Measurements from ENCODE around the gene NELL1.
"Not testable (repeated sequence)": the region's sequence is repeated elsewhere in the genome, so short reads cannot be mapped to it uniquely, and the experiment has no call there.

Gene NELL1

GRCh38 chr11:21264125-21264524 is 594.7 kb downstream of the NELL1 start:
- Mint-ChIP-seq H3K4me1 (no peaks in the 10 kb centered on the region), H3K9me3 (peaks cover 0 to 4% of the 10 kb centered on the region in 2 donors), H3K27me3 (no peaks in the 10 kb centered on the region), H3K36me3 (no peaks in the 10 kb centered on the region), H3K27ac (no peak overlapping the region), H3K4me3 (no peak overlapping the region)
- ATAC-seq (replicated peaks) (no peak), DNase-seq (no peak)

- no peak for ATAC-seq (replicated peaks)
- Mint-ChIP-seq H3K36me3 (no peaks in the 10 kb centered on the region), H3K9me3 (peaks cover 0 to 8% of the 10 kb centered on the region in 2 donors), H3K4me3 (no peak overlapping the region), H3K27me3 (no peaks in the 10 kb centered on the region), H3K4me1 (no peaks in the 10 kb centered on the region), H3K27ac (no peak overlapping the region)
- DNase-seq, result no peak
Observed at GRCh38 chr11:21268036-21268435, 598.6 kb downstream of the NELL1 start.

- H3K27me3 Mint-ChIP-seq; H3K4me3 Mint-ChIP-seq; DNase-seq; H3K36me3 Mint-ChIP-seq; H3K27ac Mint-ChIP-seq; ATAC-seq (replicated peaks); H3K4me1 Mint-ChIP-seq: not testable (repeated sequence)
- peaks cover 9 to 14% of the 10 kb centered on the region in 2 donors for H3K9me3 Mint-ChIP-seq
Observed at GRCh38 chr11:21272139-21272538, 602.8 kb downstream of the NELL1 start.

GRCh38 chr11:21278840-21279239 is 609.5 kb downstream of the NELL1 start:
- ATAC-seq (replicated peaks) (no peak), DNase-seq (no peak)
- no peak overlapping the region for H3K27ac Mint-ChIP-seq
- H3K27me3 Mint-ChIP-seq, result no peaks in the 10 kb centered on the region
- H3K4me3 Mint-ChIP-seq, result no peak overlapping the region
- H3K4me1 Mint-ChIP-seq, result no peaks in the 10 kb centered on the region
- no peaks in the 10 kb centered on the region for H3K36me3 Mint-ChIP-seq
- H3K9me3 Mint-ChIP-seq, result peaks cover 6 to 21% of the 10 kb centered on the region in 2 donors

- no peak overlapping the region for H3K4me3 Mint-ChIP-seq
- no peaks in the 10 kb centered on the region for H3K27me3 Mint-ChIP-seq
- H3K9me3 Mint-ChIP-seq, result peaks cover 3 to 4% of the 10 kb centered on the region in 2 donors
- DNase-seq (no peak), ATAC-seq (replicated peaks) (no peak)
- H3K4me1 Mint-ChIP-seq, result no peaks in the 10 kb centered on the region
- H3K27ac Mint-ChIP-seq, result no peak overlapping the region
- H3K36me3 Mint-ChIP-seq, result no peaks in the 10 kb centered on the region
Observed at GRCh38 chr11:21285104-21285503, 615.7 kb downstream of the NELL1 start.

- no peaks in the 10 kb centered on the region for H3K36me3 Mint-ChIP-seq
- peaks cover 7 to 18% of the 10 kb centered on the region in 2 donors for H3K9me3 Mint-ChIP-seq
- H3K4me3 Mint-ChIP-seq, result no peak overlapping the region
- H3K4me1 Mint-ChIP-seq, result no peaks in the 10 kb centered on the region
- no peak overlapping the region for H3K27ac Mint-ChIP-seq
- H3K27me3 Mint-ChIP-seq, result no peaks in the 10 kb centered on the region
- no peak for ATAC-seq (replicated peaks)
- no peak for DNase-seq
Observed at GRCh38 chr11:21289686-21290085, 620.3 kb downstream of the NELL1 start.

GRCh38 chr11:21295508-21295907 is 626.1 kb downstream of the NELL1 start:
- no peaks in the 10 kb centered on the region for H3K4me1 Mint-ChIP-seq
- H3K27me3 Mint-ChIP-seq, result no peaks in the 10 kb centered on the region
- H3K9me3 Mint-ChIP-seq, result peaks cover 7 to 18% of the 10 kb centered on the region in 2 donors
- no peak overlapping the region for H3K27ac Mint-ChIP-seq
- DNase-seq (no peak), ATAC-seq (replicated peaks) (no peak)
- H3K4me3 Mint-ChIP-seq, result no peak overlapping the region
- H3K36me3 Mint-ChIP-seq, result no peaks in the 10 kb centered on the region

GRCh38 chr11:21301981-21302380 is 632.6 kb downstream of the NELL1 start:
- Mint-ChIP-seq H3K27ac (no peak overlapping the region), H3K9me3 (peaks cover 0 to 4% of the 10 kb centered on the region in 2 donors), H3K27me3 (no peaks in the 10 kb centered on the region), H3K4me3 (no peak overlapping the region), H3K36me3 (no peaks in the 10 kb centered on the region), H3K4me1 (no peaks in the 10 kb centered on the region)
- DNase-seq, result no peak
- ATAC-seq (replicated peaks), result no peak

- DNase-seq (no peak), ATAC-seq (replicated peaks) (no peak)
- Mint-ChIP-seq H3K36me3 (no peaks in the 10 kb centered on the region), H3K4me1 (no peaks in the 10 kb centered on the region), H3K4me3 (no peak overlapping the region), H3K9me3 (peaks cover 1 to 4% of the 10 kb centered on the region in 2 donors), H3K27ac (no peak overlapping the region), H3K27me3 (no peaks in the 10 kb centered on the region)
Observed at GRCh38 chr11:21306739-21307358, 637.5 kb downstream of the NELL1 start.

GRCh38 chr11:21307874-21308273 is 638.5 kb downstream of the NELL1 start:
- H3K36me3 Mint-ChIP-seq, result no peaks in the 10 kb centered on the region
- H3K4me3 Mint-ChIP-seq, result no peak overlapping the region
- H3K9me3 Mint-ChIP-seq, result peaks cover 1 to 4% of the 10 kb centered on the region in 2 donors
- H3K27ac Mint-ChIP-seq, result no peak overlapping the region
- H3K4me1 Mint-ChIP-seq, result no peaks in the 10 kb centered on the region
- no peak for ATAC-seq (replicated peaks)
- DNase-seq, result no peak
- H3K27me3 Mint-ChIP-seq, result no peaks in the 10 kb centered on the region

GRCh38 chr11:21316591-21316990 is 647.2 kb downstream of the NELL1 start:
- no peak for DNase-seq
- no peak overlapping the region for H3K27ac Mint-ChIP-seq
- H3K9me3 Mint-ChIP-seq, result no peaks in the 10 kb centered on the region
- H3K4me3 Mint-ChIP-seq, result no peak overlapping the region
- H3K27me3 Mint-ChIP-seq, result no peaks in the 10 kb centered on the region
- H3K36me3 Mint-ChIP-seq, result no peaks in the 10 kb centered on the region
- no peak for ATAC-seq (replicated peaks)
- H3K4me1 Mint-ChIP-seq, result no peaks in the 10 kb centered on the region

- Mint-ChIP-seq H3K27ac (no peak overlapping the region), H3K4me1 (no peaks in the 10 kb centered on the region), H3K9me3 (peaks cover 1 to 7% of the 10 kb centered on the region in 2 donors), H3K36me3 (no peaks in the 10 kb centered on the region), H3K4me3 (no peak overlapping the region), H3K27me3 (no peaks in the 10 kb centered on the region)
- no peak for ATAC-seq (replicated peaks)
- DNase-seq, result no peak
Observed at GRCh38 chr11:21321072-21321471, 651.7 kb downstream of the NELL1 start.

GRCh38 chr11:21321530-21321929 is 652.1 kb downstream of the NELL1 start:
- H3K27ac Mint-ChIP-seq, result no peak overlapping the region
- ATAC-seq (replicated peaks), result no peak
- peaks cover 2 to 7% of the 10 kb centered on the region in 2 donors for H3K9me3 Mint-ChIP-seq
- no peak overlapping the region for H3K4me3 Mint-ChIP-seq
- no peaks in the 10 kb centered on the region for H3K4me1 Mint-ChIP-seq
- no peaks in the 10 kb centered on the region for H3K27me3 Mint-ChIP-seq
- no peaks in the 10 kb centered on the region for H3K36me3 Mint-ChIP-seq
- no peak for DNase-seq

- Mint-ChIP-seq H3K4me3 (no peak overlapping the region), H3K4me1 (no peaks in the 10 kb centered on the region), H3K27ac (no peak overlapping the region), H3K36me3 (no peaks in the 10 kb centered on the region), H3K9me3 (peaks cover 6 to 13% of the 10 kb centered on the region in 2 donors), H3K27me3 (no peaks in the 10 kb centered on the region)
- DNase-seq (no peak), ATAC-seq (replicated peaks) (no peak)
Observed at GRCh38 chr11:21323617-21324016, 654.2 kb downstream of the NELL1 start.

- Mint-ChIP-seq H3K27me3 (no peaks in the 10 kb centered on the region), H3K27ac (no peak overlapping the region), H3K9me3 (no peaks in the 10 kb centered on the region), H3K4me3 (no peak overlapping the region), H3K4me1 (no peaks in the 10 kb centered on the region), H3K36me3 (no peaks in the 10 kb centered on the region)
- DNase-seq (no peak), ATAC-seq (replicated peaks) (no peak)
Observed at GRCh38 chr11:21343204-21343603, 673.8 kb downstream of the NELL1 start.

GRCh38 chr11:21346361-21346760 is 677.0 kb downstream of the NELL1 start:
- Mint-ChIP-seq H3K27me3 (no peaks in the 10 kb centered on the region), H3K36me3 (no peaks in the 10 kb centered on the region), H3K4me3 (no peak overlapping the region), H3K27ac (no peak overlapping the region), H3K4me1 (no peaks in the 10 kb centered on the region), H3K9me3 (no peaks in the 10 kb centered on the region)
- DNase-seq, result no peak
- ATAC-seq (replicated peaks), result no peak
